ENCODE results near the gene RSPH4A.
"Not testable (repeated sequence)": the region's sequence is repeated elsewhere in the genome, so short reads cannot be mapped to it uniquely, and the experiment has no call there.

Gene RSPH4A

DNA sequence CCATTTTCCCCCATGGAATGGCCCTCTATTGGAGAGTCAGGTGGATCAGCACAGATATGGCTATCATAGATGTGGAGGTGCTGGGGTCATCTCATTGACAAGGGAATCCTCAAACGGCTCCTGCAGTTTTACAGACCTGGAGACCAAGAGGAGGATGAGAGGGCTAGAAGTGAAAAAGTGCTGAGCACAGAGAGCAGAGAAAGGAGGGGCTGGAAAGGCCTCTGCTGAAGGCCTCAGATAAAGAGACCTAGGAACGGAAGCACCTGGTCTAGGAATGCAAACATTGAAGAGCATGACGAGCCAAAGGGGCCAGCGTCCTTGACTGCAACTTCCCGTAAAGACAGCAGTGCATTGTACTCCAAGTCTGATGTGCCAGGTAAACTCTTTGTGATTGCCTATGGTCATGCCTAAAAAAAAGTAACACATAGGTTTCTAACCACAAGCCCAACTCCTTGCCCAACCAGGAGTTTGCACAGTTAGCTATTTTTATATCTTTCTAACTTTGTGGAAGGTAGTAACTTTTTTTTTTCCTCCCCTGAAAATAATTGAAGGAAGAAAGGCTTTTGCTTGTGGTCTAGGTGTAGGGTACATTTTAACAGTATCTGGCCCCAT lies 15.2 kb downstream of the RSPH4A start:
- Histone ChIP-seq H3K9ac (ENCODE audit: low read depth, low read length) (no peak overlapping the region), H3K4me1 (ENCODE audit: control insufficient read depth, insufficient read depth, low read length) (no peaks in the 10 kb centered on the region), H3K9me3 (ENCODE audit: control insufficient read depth, insufficient read depth, low read length) (no peaks in the 10 kb centered on the region), H3K36me3 (ENCODE audit: control insufficient read depth, insufficient read depth, low read length) (peaks cover 3% of the 10 kb centered on the region), H3K27me3 (ENCODE audit: control insufficient read depth, insufficient read depth, low read length) (no peaks in the 10 kb centered on the region), H3K4me3 (ENCODE audit: low read depth, low read length) (no peak overlapping the region)

DNA sequence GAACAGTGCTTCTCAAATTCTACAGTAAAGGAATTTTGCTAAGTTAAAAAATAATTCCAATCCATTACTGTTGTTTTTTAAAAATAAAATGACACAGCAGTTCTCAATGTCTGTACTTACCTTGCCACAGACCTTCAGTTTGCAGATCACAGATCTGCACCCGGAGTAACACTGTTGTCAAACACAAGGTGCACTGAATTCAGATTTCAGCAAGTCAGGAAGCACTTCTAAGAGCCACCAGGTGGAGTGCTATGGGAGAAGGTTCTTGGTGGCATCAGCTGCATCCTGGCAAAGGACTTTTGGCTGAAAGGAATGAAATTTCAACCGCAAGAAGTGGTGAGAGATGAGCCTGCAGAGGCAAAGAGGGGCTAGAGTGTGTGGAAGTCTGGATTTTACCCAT lies 17.4 kb downstream of the RSPH4A start:
- Histone ChIP-seq H3K4me1 (ENCODE audit: control insufficient read depth, insufficient read depth, low read length) (no peaks in the 10 kb centered on the region), H3K9me3 (ENCODE audit: control insufficient read depth, insufficient read depth, low read length) (no peaks in the 10 kb centered on the region), H3K36me3 (ENCODE audit: control insufficient read depth, insufficient read depth, low read length) (peaks cover 3% of the 10 kb centered on the region), H3K9ac (ENCODE audit: low read depth, low read length) (no peak overlapping the region), H3K4me3 (ENCODE audit: low read depth, low read length) (no peak overlapping the region), H3K27me3 (ENCODE audit: control insufficient read depth, insufficient read depth, low read length) (no peaks in the 10 kb centered on the region)

DNA sequence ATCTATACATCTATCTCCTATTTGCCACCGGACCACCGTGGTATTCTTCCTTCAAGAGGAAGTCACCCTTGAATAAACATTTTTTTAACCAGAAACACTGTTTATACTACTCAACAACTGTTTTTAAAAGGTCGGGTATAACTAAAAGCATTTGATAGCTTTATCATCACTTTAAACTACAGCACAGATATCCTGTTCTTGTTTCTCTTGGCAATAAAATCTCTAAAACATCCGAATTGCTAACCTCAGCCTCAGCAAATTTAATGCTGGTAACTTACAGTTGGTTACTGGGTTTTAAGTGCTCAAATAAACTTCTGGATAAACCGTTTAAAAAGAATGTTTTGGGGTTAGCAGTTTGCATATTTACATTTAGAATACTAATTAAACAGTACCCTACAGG lies 31.9 kb downstream of the RSPH4A start:
- Histone ChIP-seq H3K27me3 (ENCODE audit: control insufficient read depth, insufficient read depth, low read length) (no peaks in the 10 kb centered on the region), H3K4me1 (ENCODE audit: control insufficient read depth, insufficient read depth, low read length) (no peaks in the 10 kb centered on the region), H3K9ac (ENCODE audit: low read depth, low read length) (no peak overlapping the region), H3K9me3 (ENCODE audit: control insufficient read depth, insufficient read depth, low read length) (no peaks in the 10 kb centered on the region), H3K4me3 (ENCODE audit: low read depth, low read length) (no peak overlapping the region), H3K36me3 (ENCODE audit: control insufficient read depth, insufficient read depth, low read length) (peaks cover 3% of the 10 kb centered on the region)

GRCh38 chr6:116649129-116649528 lies 32.9 kb downstream of the RSPH4A start:
- Histone ChIP-seq H3K4me1 (ENCODE audit: control insufficient read depth, insufficient read depth, low read length) (no peaks in the 10 kb centered on the region), H3K36me3 (ENCODE audit: control insufficient read depth, insufficient read depth, low read length) (peaks cover 3% of the 10 kb centered on the region), H3K4me3 (ENCODE audit: low read depth, low read length) (no peak overlapping the region), H3K9ac (ENCODE audit: low read depth, low read length) (no peak overlapping the region), H3K27me3 (ENCODE audit: control insufficient read depth, insufficient read depth, low read length) (no peaks in the 10 kb centered on the region), H3K9me3 (ENCODE audit: control insufficient read depth, insufficient read depth, low read length) (no peaks in the 10 kb centered on the region)

DNA sequence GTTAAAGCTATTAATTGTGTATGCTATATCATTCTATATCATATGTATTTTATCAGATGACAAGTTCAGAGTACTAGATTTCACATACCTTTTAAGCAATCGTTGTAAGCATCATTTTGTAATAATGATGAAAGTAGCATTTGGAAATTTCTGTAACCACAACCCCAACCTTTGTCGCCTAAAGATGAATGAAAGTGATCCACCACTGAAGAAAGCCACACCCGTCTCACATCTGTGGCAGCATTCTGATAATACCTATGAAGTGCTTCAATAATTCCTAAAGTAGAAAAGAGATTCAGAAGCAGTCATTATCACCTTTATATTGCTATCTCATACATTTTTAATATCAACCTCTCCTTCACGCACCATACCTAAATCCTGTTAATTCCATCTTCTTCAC lies 35.6 kb downstream of the RSPH4A start:
- no peaks in the 10 kb centered on the region for H3K4me1 ChIP-seq (ENCODE audit: control insufficient read depth, insufficient read depth, low read length)
- no peaks in the 10 kb centered on the region for H3K36me3 ChIP-seq (ENCODE audit: control insufficient read depth, insufficient read depth, low read length)

DNA sequence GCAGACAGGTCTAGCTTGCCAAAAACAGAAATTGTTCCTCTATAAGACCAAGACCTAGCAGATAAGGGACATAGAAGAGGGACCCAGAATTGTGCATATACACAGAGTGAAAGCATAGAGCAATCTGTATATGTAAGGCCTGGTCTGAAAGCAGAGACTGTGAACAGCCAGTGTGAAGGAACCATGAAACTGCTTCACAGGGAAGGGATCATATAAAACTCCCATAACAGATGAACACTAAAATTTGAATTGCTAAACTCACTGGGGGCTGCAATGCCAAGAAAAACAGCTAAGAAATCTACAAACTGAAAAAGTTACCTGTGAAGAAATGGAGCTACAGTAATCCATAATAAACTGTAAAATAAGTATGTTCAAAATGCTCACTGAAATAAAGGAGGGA lies 45.3 kb downstream of the RSPH4A start:
- no peaks in the 10 kb centered on the region for H3K9me3 ChIP-seq (ENCODE audit: control insufficient read depth, insufficient read depth, low read length)
- H3K4me3 ChIP-seq (ENCODE audit: low read depth, low read length) = no peak overlapping the region
- no peaks in the 10 kb centered on the region for H3K36me3 ChIP-seq (ENCODE audit: control insufficient read depth, insufficient read depth, low read length)
- H3K9ac ChIP-seq (ENCODE audit: low read depth, low read length) = no peak overlapping the region
- H3K4me1 ChIP-seq (ENCODE audit: control insufficient read depth, insufficient read depth, low read length) = no peaks in the 10 kb centered on the region
- no peaks in the 10 kb centered on the region for H3K27me3 ChIP-seq (ENCODE audit: control insufficient read depth, insufficient read depth, low read length)

More for the DNA sequence above, 35.6 kb downstream of the RSPH4A start:
- Histone ChIP-seq H3K9me3 (ENCODE audit: control insufficient read depth, insufficient read depth, low read length) (no peaks in the 10 kb centered on the region), H3K4me3 (ENCODE audit: low read depth, low read length) (no peak overlapping the region), H3K9ac (ENCODE audit: low read depth, low read length) (no peak overlapping the region), H3K27me3 (ENCODE audit: control insufficient read depth, insufficient read depth, low read length) (no peaks in the 10 kb centered on the region)

- Histone ChIP-seq H3K9me3 (ENCODE audit: control insufficient read depth, insufficient read depth, low read length) (no peaks in the 10 kb centered on the region), H3K36me3 (ENCODE audit: control insufficient read depth, insufficient read depth, low read length) (no peaks in the 10 kb centered on the region), H3K9ac (ENCODE audit: low read depth, low read length) (no peak overlapping the region), H3K4me3 (ENCODE audit: low read depth, low read length) (no peak overlapping the region), H3K27me3 (ENCODE audit: control insufficient read depth, insufficient read depth, low read length) (no peaks in the 10 kb centered on the region), H3K4me1 (ENCODE audit: control insufficient read depth, insufficient read depth, low read length) (no peaks in the 10 kb centered on the region)
These were observed 45.9 kb downstream of the RSPH4A start for GRCh38 chr6:116662202-116662601.

GRCh38 chr6:116663308-116663707 lies 47.0 kb downstream of the RSPH4A start:
- Histone ChIP-seq H3K27me3 (ENCODE audit: control insufficient read depth, insufficient read depth, low read length) (no peaks in the 10 kb centered on the region), H3K9me3 (ENCODE audit: control insufficient read depth, insufficient read depth, low read length) (no peaks in the 10 kb centered on the region), H3K9ac (ENCODE audit: low read depth, low read length) (no peak overlapping the region), H3K36me3 (ENCODE audit: control insufficient read depth, insufficient read depth, low read length) (no peaks in the 10 kb centered on the region), H3K4me3 (ENCODE audit: low read depth, low read length) (no peak overlapping the region), H3K4me1 (ENCODE audit: control insufficient read depth, insufficient read depth, low read length) (no peaks in the 10 kb centered on the region)

GRCh38 chr6:116664169-116664568 lies 47.9 kb downstream of the RSPH4A start:
- H3K9ac ChIP-seq (ENCODE audit: low read depth, low read length); H3K36me3 ChIP-seq (ENCODE audit: control insufficient read depth, insufficient read depth, low read length); H3K4me1 ChIP-seq (ENCODE audit: control insufficient read depth, insufficient read depth, low read length); H3K4me3 ChIP-seq (ENCODE audit: low read depth, low read length); H3K9me3 ChIP-seq (ENCODE audit: control insufficient read depth, insufficient read depth, low read length); H3K27me3 ChIP-seq (ENCODE audit: control insufficient read depth, insufficient read depth, low read length): not testable (repeated sequence)

- Histone ChIP-seq H3K4me3 (ENCODE audit: low read depth, low read length) (no peak overlapping the region), H3K9me3 (ENCODE audit: control insufficient read depth, insufficient read depth, low read length) (no peaks in the 10 kb centered on the region), H3K4me1 (ENCODE audit: control insufficient read depth, insufficient read depth, low read length) (no peaks in the 10 kb centered on the region), H3K36me3 (ENCODE audit: control insufficient read depth, insufficient read depth, low read length) (no peaks in the 10 kb centered on the region), H3K9ac (ENCODE audit: low read depth, low read length) (no peak overlapping the region), H3K27me3 (ENCODE audit: control insufficient read depth, insufficient read depth, low read length) (no peaks in the 10 kb centered on the region)
These were observed 49.2 kb downstream of the RSPH4A start for GRCh38 chr6:116665464-116665863.

DNA sequence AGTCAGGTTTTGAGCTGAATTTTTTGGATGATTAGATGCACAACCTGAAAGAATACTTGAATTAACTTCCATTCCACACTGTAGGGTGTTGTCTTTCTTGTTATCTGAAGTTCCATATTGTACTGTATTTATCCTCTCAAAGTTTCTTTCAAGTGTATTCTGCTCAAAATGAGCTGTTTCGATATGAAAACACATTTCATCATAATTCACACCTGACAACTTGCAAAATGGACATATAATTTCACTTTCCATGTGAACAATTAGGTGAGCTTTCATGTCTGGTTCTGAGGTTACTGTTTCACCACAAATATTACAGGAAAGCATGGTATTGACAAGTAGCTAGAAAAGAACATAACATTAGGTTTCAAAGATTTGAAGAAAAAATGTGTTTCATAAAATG lies 50.6 kb downstream of the RSPH4A start:
- Histone ChIP-seq H3K4me3 (ENCODE audit: low read depth, low read length) (no peak overlapping the region), H3K27me3 (ENCODE audit: control insufficient read depth, insufficient read depth, low read length) (no peaks in the 10 kb centered on the region), H3K36me3 (ENCODE audit: control insufficient read depth, insufficient read depth, low read length) (no peaks in the 10 kb centered on the region), H3K9ac (ENCODE audit: low read depth, low read length) (no peak overlapping the region), H3K9me3 (ENCODE audit: control insufficient read depth, insufficient read depth, low read length) (no peaks in the 10 kb centered on the region), H3K4me1 (ENCODE audit: control insufficient read depth, insufficient read depth, low read length) (no peaks in the 10 kb centered on the region)

DNA sequence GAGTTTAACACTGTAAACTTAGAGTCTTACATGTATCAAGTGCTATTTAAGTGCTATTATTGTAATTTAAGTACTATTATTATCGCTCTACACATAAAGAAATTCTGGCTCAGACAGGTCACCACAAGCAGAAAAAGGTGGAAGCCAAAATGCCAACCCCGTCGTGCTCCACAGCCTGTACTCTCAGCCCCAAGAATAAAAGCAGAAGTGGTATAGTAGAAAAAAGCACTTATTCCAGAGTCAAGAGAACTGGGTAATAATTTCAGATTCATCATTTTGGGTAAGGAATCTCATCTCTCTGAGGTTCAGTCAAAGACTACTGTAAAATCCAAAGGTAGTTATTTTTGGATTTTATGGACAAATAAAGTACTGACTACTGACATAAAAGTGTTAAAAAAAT lies 51.3 kb downstream of the RSPH4A start:
- H3K4me1 ChIP-seq (ENCODE audit: control insufficient read depth, insufficient read depth, low read length) = no peaks in the 10 kb centered on the region
- H3K36me3 ChIP-seq (ENCODE audit: control insufficient read depth, insufficient read depth, low read length) = no peaks in the 10 kb centered on the region
- H3K4me3 ChIP-seq (ENCODE audit: low read depth, low read length) = peak overlapping the region; percentile 100
- H3K9me3 ChIP-seq (ENCODE audit: control insufficient read depth, insufficient read depth, low read length) = no peaks in the 10 kb centered on the region
- peak overlapping the region; percentile 91 for H3K9ac ChIP-seq (ENCODE audit: low read depth, low read length)
- no peaks in the 10 kb centered on the region for H3K27me3 ChIP-seq (ENCODE audit: control insufficient read depth, insufficient read depth, low read length)
